Activated CD4-positive, alpha-beta T cell treated with anti-CD3 and anti-CD28 coated beads, Interleukin-2, amount 50 U/mL, for 4 hours (primary cell): ENCODE results near the gene HAUS3.

Experiments
- DNase-seq, 2 experiments: peaks; one replicate each; pipeline ENCODE4 v3.0.0-alpha.2; 2020

Gene HAUS3, protein sequence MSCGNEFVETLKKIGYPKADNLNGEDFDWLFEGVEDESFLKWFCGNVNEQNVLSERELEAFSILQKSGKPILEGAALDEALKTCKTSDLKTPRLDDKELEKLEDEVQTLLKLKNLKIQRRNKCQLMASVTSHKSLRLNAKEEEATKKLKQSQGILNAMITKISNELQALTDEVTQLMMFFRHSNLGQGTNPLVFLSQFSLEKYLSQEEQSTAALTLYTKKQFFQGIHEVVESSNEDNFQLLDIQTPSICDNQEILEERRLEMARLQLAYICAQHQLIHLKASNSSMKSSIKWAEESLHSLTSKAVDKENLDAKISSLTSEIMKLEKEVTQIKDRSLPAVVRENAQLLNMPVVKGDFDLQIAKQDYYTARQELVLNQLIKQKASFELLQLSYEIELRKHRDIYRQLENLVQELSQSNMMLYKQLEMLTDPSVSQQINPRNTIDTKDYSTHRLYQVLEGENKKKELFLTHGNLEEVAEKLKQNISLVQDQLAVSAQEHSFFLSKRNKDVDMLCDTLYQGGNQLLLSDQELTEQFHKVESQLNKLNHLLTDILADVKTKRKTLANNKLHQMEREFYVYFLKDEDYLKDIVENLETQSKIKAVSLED

DNA sequence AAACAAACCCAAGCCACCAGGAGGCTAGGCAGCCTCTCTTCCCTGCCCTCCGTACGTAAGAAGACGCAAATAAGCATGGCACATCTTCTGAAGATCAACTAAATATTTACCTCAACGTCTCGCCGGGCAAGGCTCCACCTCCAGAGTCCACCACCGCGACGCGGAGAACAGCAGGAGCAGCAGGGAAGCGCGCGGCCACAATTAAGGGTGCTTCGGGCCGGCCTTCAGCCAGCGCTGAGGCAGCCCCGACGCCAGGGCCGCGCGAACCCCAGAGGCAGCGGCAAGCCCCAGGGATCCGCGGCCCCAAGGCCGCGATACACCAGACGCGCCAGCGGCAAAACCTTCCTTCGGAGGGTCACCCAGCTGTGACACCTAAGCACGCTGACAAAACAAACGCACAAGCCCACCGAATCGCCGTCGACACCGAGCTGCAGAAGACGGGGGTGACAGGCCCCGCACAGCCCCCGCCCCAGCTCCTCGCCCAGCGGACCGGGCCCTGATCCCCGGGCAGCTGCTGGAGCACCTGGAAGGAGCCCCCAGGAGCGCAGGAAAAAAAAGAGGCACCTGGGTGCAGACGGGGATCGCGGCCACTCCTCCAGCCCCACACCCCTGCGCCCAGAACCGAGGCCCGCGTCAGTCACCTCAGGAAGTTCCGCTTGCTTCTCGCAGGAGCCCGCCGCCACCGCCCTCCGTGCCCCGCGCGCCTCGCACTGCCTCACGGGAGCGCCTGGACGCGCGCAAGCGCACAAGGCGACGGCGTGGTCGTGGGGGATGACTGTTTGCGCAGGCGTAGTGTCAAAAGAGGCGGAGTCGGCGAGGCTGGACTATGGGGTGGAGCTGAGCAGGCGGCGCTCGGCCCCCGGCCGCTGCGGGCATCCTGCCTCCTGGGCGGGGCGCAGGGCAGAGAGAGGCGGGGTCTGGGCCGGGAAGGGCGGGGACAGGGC lies at the start of gene HAUS3, which contains the start of gene POLN:
TSS of gene HAUS3 (minus strand) at position 712 of the 944 bp plus-strand sequence. CDS start 1,175 bp downstream, outside the sequence.
TSS of gene POLN (minus strand) at position 712 of the 944 bp plus-strand sequence. CDS start 12,890 bp downstream, outside the sequence.
- DNase-seq, result peak; percentile 98

DNA sequence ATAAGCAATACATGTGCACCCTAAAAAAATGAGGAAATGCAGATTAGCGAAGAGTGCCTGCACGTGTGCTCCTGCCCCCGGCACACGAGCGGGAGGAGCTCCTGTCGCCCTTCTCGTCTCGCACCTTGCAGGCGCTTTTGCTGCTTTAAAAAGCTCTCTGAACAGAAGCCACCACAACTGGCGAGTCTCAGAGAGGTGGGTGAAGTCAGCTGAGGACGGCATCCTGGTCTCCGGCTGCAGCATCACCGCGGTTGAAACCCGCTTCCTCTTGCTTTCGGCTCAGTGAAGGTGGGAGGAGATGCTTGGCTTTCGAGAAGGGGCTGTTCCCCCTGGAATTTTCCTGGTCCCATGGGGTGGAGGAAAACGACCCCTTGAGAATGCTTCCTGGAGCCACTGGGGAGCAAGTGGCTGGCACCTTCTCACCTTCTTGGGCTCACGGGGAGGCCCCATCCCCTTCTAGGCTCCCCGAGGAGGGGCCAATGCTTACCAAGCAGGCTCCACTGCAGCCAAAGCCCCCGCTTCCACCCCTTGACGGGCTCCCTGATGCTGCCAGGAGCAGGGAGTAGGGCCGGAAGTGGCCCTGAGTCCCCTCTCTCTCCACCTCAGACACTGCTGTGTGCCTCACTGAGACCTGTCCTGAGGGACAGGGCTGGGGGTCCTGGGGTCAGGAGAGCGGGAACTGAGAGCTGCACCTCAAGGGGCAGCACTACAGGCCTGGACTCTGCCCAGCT lies 49.2 kb upstream of the HAUS3 start:
- peak; percentile 48 to 53 for DNase-seq

DNA sequence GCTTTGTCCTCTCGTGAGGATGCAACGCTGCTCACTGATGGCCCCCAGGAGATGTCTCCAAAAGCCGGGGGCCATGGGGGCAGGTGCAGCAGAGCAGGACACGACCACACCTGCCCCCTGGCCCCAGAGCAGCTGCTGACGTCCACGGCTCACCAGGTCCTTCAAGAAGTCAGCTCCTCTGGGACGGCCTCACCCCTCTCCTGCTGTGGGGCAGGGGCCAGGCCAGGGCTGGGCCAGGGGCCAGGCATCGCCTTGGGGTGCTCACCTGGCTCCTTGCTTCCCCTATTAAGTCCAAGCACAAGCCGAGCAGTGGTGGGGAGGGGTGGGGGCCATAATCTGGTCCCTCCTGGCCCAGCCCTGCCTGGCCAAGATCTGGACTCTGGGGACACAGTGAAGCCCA lies 48.6 kb upstream of the HAUS3 start:
- no peak for DNase-seq

DNA sequence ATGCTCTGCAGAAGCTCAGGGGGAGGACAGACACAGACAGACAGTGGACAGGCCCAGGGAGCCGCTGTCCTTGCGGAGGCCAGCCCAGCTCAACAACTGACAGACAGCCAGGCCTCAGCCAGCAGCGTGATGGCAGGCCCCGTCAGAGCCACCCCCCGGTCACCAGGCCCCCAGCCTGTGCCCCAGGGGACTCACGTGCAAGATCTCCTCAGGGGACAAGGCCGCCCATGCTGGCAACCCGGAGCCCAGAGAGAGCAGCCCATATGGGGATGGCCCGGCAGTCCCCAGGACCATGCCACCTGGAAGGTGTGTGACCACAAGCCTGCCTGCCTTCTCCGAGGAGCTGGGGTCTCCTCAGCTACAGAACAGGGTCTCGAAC lies 48.0 kb upstream of the HAUS3 start:
- DNase-seq, result no peak

- DNase-seq, result no peak
Measured at GRCh38 chr4:2289311-2289954, 47.5 kb upstream of the HAUS3 start.

GRCh38 chr4:2288051-2288541 lies 46.2 kb upstream of the HAUS3 start:
- no peak for DNase-seq

DNA sequence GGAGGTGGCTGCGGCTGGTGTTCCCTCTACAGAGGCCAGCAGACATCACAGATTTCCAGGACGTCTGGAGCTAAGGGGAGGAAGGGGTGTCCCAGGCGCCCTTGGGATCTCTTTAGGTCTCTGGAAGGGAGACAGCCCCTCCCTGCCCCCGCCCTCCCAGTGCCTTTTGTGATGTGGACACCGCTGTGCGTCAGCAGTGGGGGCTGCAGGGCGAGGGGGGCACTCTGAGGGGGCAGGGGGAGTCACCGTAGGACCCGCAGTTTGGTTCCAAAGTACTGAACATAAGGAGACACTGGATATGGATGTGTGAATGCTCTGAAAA lies 45.6 kb upstream of the HAUS3 start:
- no peak for DNase-seq

- DNase-seq, result no peak
Measured at GRCh38 chr4:2286904-2287593, 45.1 kb upstream of the HAUS3 start.

- DNase-seq, result no peak
Measured at GRCh38 chr4:2285613-2286381, 43.9 kb upstream of the HAUS3 start.

DNA sequence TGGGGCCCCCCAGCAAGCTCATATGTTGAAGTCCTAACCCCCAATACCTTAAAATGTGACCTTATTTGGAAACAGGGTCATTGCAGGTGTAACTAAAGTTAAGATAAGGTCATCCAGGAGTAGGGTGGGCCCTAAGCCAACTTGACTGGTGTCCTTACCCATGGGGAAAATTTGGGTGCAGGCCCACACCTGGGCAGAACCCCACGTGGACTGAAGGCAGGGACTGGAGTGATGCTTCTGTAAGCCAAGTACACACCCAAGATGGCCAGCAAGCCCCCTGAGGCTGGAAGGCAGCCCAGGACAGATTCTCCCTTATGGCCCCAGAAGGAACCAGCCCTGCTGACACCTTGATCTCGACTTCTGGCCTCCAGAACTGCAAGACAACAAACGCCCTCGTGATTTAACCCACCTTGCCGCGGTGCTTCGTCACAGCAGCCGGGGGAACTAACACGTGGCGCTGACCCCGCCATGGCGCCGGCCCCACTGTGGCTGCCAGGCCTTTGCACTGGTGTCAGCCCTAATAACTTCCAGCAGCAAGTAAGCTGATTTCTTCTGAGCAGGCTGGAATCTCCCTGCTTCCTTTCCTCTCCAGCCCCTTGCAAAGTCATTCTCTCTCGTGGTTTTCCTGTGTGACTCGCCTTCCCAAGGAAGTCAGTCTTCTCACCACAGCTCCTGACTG lies 43.2 kb upstream of the HAUS3 start:
- no peak for DNase-seq

DNA sequence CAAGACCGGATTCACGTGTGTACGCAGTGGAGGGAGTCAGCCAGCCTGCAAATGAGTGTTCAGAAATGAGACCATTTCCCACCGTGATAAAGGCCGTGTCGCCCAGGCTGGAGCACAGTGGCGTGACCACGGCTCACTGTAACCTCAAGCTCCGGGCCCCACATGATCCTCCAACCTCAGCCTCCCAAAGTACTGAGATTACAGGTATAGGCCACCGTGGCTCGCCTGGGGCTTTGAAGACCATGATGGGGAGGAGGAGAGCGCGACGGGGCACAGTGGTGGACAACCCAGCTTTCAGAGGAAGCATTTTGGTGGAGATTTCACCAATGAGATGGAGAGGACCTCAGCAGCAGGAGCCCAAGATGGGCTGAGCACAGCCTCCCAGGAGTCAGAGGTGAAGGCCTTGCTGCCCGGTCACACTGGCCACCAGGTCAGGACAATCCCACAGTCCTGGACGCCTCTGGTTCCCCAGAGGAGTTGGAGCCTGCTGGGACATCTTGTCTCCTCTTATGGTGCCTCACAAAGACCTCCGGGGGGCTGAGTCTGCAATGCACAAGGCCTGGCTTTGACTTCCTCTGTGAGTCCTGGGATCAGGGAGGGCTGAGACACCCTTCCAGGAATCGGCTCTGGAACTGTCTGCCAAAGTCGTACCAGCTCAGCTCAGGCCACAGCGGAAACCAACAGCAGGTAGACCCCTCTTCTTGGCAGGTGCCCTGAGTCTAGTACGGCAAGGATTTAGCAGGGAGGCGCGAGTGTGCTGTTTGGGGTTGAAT lies 42.4 kb upstream of the HAUS3 start:
- no peak for DNase-seq

GRCh38 chr4:2283199-2283711 lies 41.3 kb upstream of the HAUS3 start:
- DNase-seq, result no peak

DNA sequence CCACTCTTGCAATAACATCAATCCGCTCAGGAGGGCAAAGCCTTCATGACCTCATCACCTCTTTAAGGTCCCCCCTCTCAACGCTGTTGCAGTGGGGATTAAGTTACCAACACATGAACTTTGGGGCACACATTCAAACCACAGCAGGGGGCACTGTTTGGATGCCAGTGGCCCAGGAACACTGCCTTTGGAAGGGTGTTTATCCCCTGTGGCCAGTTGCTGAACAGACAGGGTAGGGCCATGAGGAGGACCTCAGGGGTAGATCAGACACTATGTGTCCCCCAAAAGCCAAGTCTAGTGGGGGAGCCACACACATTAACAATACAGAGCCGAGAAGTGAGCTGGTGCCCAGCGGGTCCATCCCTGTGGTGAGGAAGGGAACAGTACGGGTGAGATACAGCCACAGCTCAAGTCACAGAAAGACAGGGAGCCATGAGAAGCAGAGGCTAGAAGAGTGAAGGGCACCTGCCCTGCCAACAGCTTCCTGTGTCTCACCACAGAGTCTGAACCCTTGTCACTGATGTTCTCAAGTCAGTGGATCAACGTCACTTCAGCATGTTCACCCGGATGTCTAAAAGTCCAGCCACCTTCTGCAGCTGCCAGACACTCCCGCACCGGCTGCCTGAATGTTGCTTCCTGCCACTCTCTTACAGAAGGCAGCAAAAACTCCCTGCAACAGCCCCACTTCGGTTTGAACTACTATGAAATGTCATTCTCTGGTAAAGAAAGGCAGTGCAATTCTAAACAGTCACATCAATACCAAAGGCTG lies 39.8 kb upstream of the HAUS3 start:
- peak; percentile 64 to 69 for DNase-seq

DNA sequence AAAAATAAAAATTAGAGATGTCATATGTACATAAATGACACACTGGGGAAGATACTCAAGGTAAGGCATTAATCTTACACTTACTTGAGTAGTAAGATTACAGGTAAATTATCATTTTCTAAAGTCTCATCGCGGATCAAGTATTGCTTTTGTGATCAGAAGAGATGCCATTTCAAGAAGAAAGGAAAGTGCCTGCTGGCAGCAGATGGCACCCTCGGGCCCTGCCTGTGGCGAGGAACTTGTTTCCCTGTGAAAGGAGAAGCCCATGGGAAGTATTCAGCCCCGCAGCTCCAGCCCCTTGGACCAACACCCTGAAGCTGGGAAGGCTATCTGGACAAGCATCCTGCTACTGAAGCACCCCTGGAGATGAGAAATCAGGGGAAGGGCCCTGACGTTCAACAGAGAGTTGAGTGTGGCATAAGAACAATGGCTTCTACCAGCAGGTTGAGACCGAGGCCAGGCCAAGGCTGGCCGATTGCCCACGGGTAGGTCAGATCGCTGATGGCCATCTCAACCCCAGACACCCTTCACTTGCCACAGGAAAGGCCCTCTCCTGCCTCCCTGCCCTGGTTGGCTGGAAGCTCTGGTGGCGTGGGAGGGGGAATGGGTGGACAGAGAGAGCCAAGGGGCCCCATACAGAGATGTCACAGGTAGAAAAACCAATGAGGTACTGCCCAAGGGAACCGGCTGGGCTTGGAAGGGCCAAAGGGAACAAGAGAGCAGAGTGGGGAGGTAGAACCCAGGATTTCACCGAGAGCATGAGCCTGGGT lies 38.8 kb upstream of the HAUS3 start:
- DNase-seq, result no peak

DNA sequence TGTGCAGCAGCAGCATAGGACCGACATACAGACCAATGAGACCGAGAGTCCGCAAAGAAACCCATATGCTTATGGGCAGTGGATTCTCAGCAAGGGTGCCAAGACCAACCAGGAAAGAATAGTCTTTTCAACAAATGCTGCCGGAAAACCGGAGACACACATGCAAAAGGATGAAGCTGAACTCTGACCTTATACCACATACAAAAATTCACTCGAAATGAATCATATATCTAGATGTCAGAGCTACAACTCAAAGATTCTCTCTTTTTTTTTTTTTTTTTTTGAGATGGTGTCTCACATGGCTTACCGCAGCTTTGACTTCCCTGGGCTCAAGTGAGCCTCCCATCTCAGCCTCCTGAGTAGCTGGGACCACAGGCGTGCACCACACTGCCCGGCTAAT lies 36.0 kb upstream of the HAUS3 start:
- DNase-seq, result no peak

DNA sequence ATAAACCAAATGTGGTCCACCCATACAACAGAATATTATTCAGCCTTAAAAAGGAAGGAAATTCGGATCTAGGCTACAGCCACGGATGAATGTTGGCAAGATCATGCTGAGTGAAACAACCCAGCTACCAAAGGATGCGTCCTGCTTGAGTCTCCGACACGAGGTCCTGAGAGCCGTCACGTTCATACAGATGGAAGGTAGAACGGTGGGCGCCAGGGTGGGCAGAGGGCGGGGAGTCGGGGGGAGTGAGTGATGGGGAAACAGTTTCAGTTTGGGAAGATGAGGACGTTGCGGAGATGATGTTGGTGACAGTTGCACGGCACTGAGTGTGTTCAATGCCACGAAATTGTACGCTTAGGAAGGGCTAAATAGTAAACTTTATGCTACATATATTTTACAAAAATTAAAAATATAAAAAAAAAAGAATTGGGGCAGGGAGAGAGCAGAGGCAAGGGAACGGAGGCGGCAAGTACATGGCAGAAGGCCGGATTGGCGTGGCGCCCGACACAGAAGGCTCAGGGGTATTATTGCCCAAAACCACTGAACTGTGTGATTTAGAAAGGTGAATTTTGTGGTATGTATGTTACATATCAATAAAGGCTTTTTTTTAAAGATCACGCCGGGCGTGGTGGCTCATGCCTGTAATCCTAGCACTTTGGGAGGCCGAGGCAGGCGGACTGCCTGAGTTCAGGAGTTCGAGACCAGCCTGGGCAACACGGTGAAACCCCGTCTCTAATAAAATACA lies 34.8 kb upstream of the HAUS3 start:
- DNase-seq, result no peak
